SK-N-SH treated with all-trans-retinoic acid at 6 μM for 48 hours (cell line): ENCODE data around the gene ARHGAP12.

Source experiments
- CREB5 ChIP-seq: fragments of 250-450 bp; sonication (Bioruptor Pico); IDR thresholded peaks from 2 replicates; pipeline ENCODE4 v1.5.1; 2020; ENCODE audit warnings: low read depth, mild to moderate bottlenecking, moderate library complexity
- CSRNP3 ChIP-seq: fragments of 250-450 bp; sonication (Bioruptor Pico); IDR thresholded peaks from 2 replicates; pipeline ENCODE4 v1.5.1; 2021; ENCODE audit warnings: mild to moderate bottlenecking, moderate library complexity
- ISL1 ChIP-seq: fragments of 250-450 bp; sonication (Bioruptor Pico); IDR thresholded peaks from 2 replicates; pipeline ENCODE4 v2.1.2; 2022; ENCODE audit warnings: mild to moderate bottlenecking, moderate library complexity
- PATZ1 ChIP-seq: fragments of 250-450 bp; sonication (Bioruptor Pico); IDR thresholded peaks from 2 replicates; pipeline ENCODE4 v1.8.0; 2020; ENCODE audit warnings: mild to moderate bottlenecking, moderate library complexity, borderline replicate concordance
- POU6F1 ChIP-seq: fragments of 250-450 bp; sonication (Bioruptor Pico); IDR thresholded peaks from 2 replicates; pipeline ENCODE4 v1.8.0; 2021; ENCODE audit warnings: low read depth, mild to moderate bottlenecking, moderate library complexity, borderline replicate concordance
- SNAI2 ChIP-seq: fragments of 250-450 bp; sonication (Bioruptor Pico); IDR thresholded peaks from 2 replicates; pipeline ENCODE4 v1.5.0; 2020; ENCODE audit warnings: mild to moderate bottlenecking, moderate library complexity
- TCF4 ChIP-seq: fragments of 250-450 bp; sonication (Bioruptor Pico); IDR thresholded peaks from 2 replicates; pipeline ENCODE4 v1.8.0; 2021; ENCODE audit warnings: mild to moderate bottlenecking, moderate library complexity, borderline replicate concordance
- ZC3H10 ChIP-seq: fragments of 250-450 bp; sonication (Bioruptor Pico); IDR thresholded peaks from 2 replicates; pipeline ENCODE4 v1.5.1; 2021; ENCODE audit warnings: mild to moderate bottlenecking, moderate library complexity
- ZNF70 ChIP-seq: fragments of 450-650 bp; formaldehyde crosslinking; IDR thresholded peaks from 2 replicates; pipeline ENCODE4 v1.5.0; 2020; ENCODE audit warnings: mild to moderate bottlenecking, moderate library complexity

- TF ChIP-seq ZC3H10 (CRISPR knock-in tag) (no peak), PATZ1 (CRISPR knock-in tag) (no peak), CREB5 (no peak), POU6F1 (no peak), TCF4 (CRISPR knock-in tag) (no peak), SNAI2 (CRISPR knock-in tag) (no peak), ISL1 (CRISPR knock-in tag) (no peak), ZNF70 (CRISPR knock-in tag) (no peak), CSRNP3 (CRISPR knock-in tag) (no peak)
Measured at GRCh38 chr10:31757831-31758230, 170.8 kb downstream of the ARHGAP12 start.
